Heart left ventricle (tissue), 16 donors: ENCODE measurements around the gene MAML2. TPM values are rescaled to one million over a fixed set of nuclear protein-coding genes. Genes with fewer than 3 reads are reported as not detected.

ENCODE experiments used
- ATAC-seq, 4 donors: fragments of 200-7000 bp; cut with Tn5 transposase; one replicate each; pipeline ENCODE4 v1.9.1; 2020 to 2022; ENCODE audit warnings: moderate library complexity in 4 of 4, mild to moderate bottlenecking in 3 of 4, moderate number of reproducible peaks in 1 of 4
- DNase-seq, 5 donors: peaks; one replicate each; pipeline ENCODE4 v3.0.0-alpha.2; 2020
- H3K27ac ChIP-seq, 12 donors: fragments of 200-600 bp; sonication (generic) in 4 of 12; one replicate each; pipeline versions ENCODE4 v1.5.0 to v1.8.0; 2016 to 2022; ENCODE audit warnings: mild to moderate bottlenecking in 2 of 12
- H3K27me3 ChIP-seq, 9 donors: fragments of 200-600 bp; sonication (generic) in 2 of 9; one replicate each; pipeline versions ENCODE4 v1.5.1 to v1.8.0; 2016 to 2022; ENCODE audit warnings: mild to moderate bottlenecking in 3 of 9
- H3K36me3 ChIP-seq, 9 donors: fragments of 200-600 bp; sonication (generic) in 2 of 9; one replicate each; pipeline versions ENCODE4 v1.5.0 to v1.8.0; 2018 to 2022; ENCODE audit warnings: mild to moderate bottlenecking in 2 of 9
- H3K4me1 ChIP-seq, 12 donors: fragments of 200-600 bp; sonication (generic) in 4 of 12; one replicate each; pipeline versions ENCODE4 v1.5.0 to v1.8.0; 2016 to 2022; ENCODE audit warnings: mild to moderate bottlenecking in 3 of 12
- H3K4me3 ChIP-seq, 12 donors: fragments of 200-600 bp; sonication (generic) in 4 of 12; one replicate each; pipeline versions ENCODE4 v1.5.0 to v1.8.0; 2017 to 2022; ENCODE audit warnings: mild to moderate bottlenecking in 9 of 12, moderate library complexity in 4 of 12
- H3K9me3 ChIP-seq, 12 donors: fragments of 200-600 bp; sonication (generic) in 4 of 12; one replicate each; pipeline versions ENCODE4 v1.5.0 to v1.8.0; 2016 to 2022; ENCODE audit warnings: mild to moderate bottlenecking in 1 of 12
- POLR2A ChIP-seq, 2 donors: fragments of 450-650 bp; IDR thresholded peaks; one replicate each; pipeline ENCODE4 v1.6.1; 2017; ENCODE audit warnings: antibody characterized with exemption in 2 of 2, mild to moderate bottlenecking in 2 of 2, moderate library complexity in 2 of 2
- WGBS, 4 donors: extraction: QIAGEN DNeasy Blood & Tissue Kit in 2 of 4; methylation state at CpG; one replicate each; pipeline versions ENCODE4 v1.1.5 to v1.1.7; 2013 to 2018; 5-methylcytosine and 5-hydroxymethylcytosine counted together
- intact Hi-C, 10 donors: fragments of 100-400 bp; cut with DNase I; formaldehyde crosslinking; loops; one replicate each; pipeline versions ENCODE4 v1.11.1 to v1.14.2; 2022
- polyA plus RNA-seq, 2 donors: library from polyadenylated mRNA; stranded (reverse); fragments of 200-250 nt; gene quantifications; one replicate each; pipeline ENCODE4 v1.2.3, GENCODE V29; 2013
- total RNA-seq, 9 donors: library from RNA; depleted of rRNA in 2 of 9; stranded (reverse); fragments of >200 nt in 2 of 9; fragmentation: NEBNext Ultra II Directional in 3 of 9; extraction: Animal tissue kit (Norgen Biotek cat#: 25700) in 3 of 9; gene quantifications; one replicate each; pipeline versions ENCODE4 v1.1.0 to v1.2.4, GENCODE V29; 2016 to 2023
- TF ChIP-seq, protein P1 (sequence below), 12 donors: fragments of 200-600 bp; sonication (generic) in 4 of 12; IDR thresholded peaks; one replicate each; pipeline versions ENCODE4 v1.5.0 to v1.8.0; 2018 to 2022; ENCODE audit warnings: antibody characterized with exemption in 12 of 12, mild to moderate bottlenecking in 5 of 12
- donor health status: ischemic (EF 13 %, LVEDD 7.1; RV severe dilation, severe dysfunction).
- donor health status: healthy with polysubstance abuse.
- donor health status: DM: no; HTN: yes; CAD: no.
- donor health status: DM: no; HTN: no; CAD: no.
- donor health status: ischemic (EF 25% LVEDD 6.9; RV normal size, moderate dysfunction).
- donor health status: ischemic (EF 25% LVEDD 5.7; RV mildly dilated, moderate dysfunction).
- donor health status: healthy.
- donor health status: DM: yes; HTN: yes; CAD: no.
- donor health status: ischemic (EF 35%, LVEDD 5.7; RV mildly dilated, moderate dysfunction).
- donor health status: nonischemic (EF 11% LVEDD 7.7; RV severe dilation, severe dysfunction).
- donor health status: DM: yes; HTN: yes; CAD: no.
- donor health status: PGD.
- donor health status: ischemic (EF 29% LVEDD 5.4; RV normal size, mild dysfunction).
- donor health status: nonischemic (EF 23%, LVEDD 6.1; RV moderate dilation, normal function).

Gene MAML2
- total and polyA plus RNA-seq, 11 donors: 1.3 to 10.8 (median 4.8) TPM

DNA sequence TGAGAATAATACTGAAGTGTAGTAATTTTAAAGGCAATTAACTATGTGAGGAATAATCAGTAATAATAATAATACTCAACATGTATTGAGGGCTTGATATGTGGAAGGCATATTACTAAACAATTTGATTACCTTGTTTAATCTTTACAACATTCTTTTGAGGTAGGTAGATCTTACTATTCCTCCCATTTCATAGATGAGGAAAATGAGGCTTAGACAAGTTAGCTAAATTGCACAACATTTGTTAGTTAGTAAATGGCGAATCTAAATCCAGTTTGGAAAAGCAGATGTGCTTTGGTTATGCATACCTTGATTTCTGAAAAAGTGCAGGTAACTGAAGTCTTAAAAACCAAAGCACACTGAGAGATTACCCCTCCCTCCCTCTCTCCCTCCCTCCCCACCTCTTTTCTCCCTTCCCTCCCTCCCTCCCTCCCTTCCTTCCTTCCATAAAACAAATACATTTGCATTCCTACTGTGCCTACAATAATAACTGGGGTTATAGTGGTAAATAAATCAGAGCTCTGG lies 326.0 kb downstream of the MAML2 start:
- peaks cover 0 to 30% (median 2%) of the 10 kb centered on the region in 12 donors for H3K4me1 ChIP-seq
- H3K36me3 ChIP-seq: no peaks in the 10 kb centered on the region
- no peak for ATAC-seq
- TF ChIP-seq, protein P1, sequence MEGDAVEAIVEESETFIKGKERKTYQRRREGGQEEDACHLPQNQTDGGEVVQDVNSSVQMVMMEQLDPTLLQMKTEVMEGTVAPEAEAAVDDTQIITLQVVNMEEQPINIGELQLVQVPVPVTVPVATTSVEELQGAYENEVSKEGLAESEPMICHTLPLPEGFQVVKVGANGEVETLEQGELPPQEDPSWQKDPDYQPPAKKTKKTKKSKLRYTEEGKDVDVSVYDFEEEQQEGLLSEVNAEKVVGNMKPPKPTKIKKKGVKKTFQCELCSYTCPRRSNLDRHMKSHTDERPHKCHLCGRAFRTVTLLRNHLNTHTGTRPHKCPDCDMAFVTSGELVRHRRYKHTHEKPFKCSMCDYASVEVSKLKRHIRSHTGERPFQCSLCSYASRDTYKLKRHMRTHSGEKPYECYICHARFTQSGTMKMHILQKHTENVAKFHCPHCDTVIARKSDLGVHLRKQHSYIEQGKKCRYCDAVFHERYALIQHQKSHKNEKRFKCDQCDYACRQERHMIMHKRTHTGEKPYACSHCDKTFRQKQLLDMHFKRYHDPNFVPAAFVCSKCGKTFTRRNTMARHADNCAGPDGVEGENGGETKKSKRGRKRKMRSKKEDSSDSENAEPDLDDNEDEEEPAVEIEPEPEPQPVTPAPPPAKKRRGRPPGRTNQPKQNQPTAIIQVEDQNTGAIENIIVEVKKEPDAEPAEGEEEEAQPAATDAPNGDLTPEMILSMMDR (IDR thresholded peaks at IDR 0.05): no peak
- TF ChIP-seq POLR2A (IDR thresholded peaks at IDR 0.05): no peak
- intact Hi-C loops: no loop called here
- H3K27ac ChIP-seq: no peak overlapping the region
- H3K9me3 ChIP-seq: no peaks in the 10 kb centered on the region
- 97 to 100% (median 97%) methylated on average over 1 of the region's 1 CpG for WGBS, 4 donors
- no peaks in the 10 kb centered on the region for H3K27me3 ChIP-seq
- no peak for DNase-seq
- no peak overlapping the region for H3K4me3 ChIP-seq

DNA sequence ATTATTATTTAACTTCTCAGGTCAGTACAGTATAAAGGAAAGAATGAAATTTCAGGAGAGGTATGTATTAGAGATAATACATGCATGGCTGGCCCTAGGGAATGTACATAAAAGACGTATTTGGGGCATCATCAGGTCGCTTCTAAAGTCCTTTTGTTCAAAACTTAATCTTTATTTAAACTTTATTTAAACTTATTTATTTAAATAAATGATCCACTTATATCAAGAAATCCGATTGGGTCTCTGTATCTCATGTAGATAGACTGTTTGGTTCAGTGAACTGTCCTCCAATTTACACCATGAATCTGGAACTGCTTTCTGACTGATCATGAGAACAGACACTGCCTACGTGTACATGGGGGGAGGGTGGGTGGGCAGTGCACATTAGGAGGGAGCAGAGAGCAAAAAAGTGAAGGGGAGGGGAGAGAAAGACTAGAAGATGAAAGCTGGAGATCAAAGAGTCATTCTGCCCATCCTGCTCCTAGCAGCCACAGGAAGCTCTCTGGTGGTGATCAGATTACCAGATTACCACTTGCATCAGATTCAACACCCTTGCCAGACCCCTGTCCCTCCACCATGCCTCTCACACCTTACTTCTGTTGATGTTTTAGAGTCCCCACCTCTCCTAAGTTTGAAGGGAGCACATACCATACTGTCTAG lies 327.0 kb downstream of the MAML2 start:
- no peak overlapping the region for H3K27ac ChIP-seq
- WGBS, 4 donors: 81 to 85% (median 82%) methylated on average over 4 of the region's 4 CpGs
- no peak for DNase-seq

DNA sequence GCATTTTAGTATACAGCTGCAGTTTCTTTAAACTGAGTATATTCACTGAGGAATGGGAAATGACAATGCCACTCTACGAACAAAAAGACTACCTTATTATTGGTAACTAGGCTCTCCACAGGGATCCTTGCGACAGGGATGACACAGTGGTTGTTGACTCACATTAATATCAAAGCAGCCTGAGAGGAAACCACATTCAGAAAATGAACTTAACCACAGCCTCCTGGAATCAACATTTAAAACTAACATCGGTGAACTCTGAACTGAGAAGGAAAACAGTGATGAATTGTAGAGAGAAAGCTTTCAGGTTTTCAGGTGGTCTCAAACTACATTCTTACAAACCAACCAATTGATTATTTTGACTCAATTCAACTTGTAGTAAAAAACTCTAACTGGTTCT lies 328.8 kb downstream of the MAML2 start:
- no peak overlapping the region for H3K27ac ChIP-seq
- peaks cover 0 to 41% (median 4%) of the 10 kb centered on the region in 12 donors for H3K4me1 ChIP-seq
- ATAC-seq (no peak), DNase-seq (no peak)
- TF ChIP-seq, protein P1 (IDR thresholded peaks at IDR 0.05): no peak
- no peak for TF ChIP-seq POLR2A (IDR thresholded peaks at IDR 0.05)
- H3K9me3 ChIP-seq: no peaks in the 10 kb centered on the region
- H3K4me3 ChIP-seq: no peak overlapping the region
- WGBS, 4 donors: 82 to 92% (median 87%) methylated on average over 3 of the region's 3 CpGs
- no peaks in the 10 kb centered on the region for H3K27me3 ChIP-seq
- intact Hi-C loops: loop anchor here in 1 of 10 donors (5.0 kb wide), 1 partner anchor 328 kb away; the partner anchor contains the start of gene MAML2
- no peaks in the 10 kb centered on the region for H3K36me3 ChIP-seq

More for the DNA sequence above, 327.0 kb downstream of the MAML2 start:
- no peaks in the 10 kb centered on the region for H3K9me3 ChIP-seq
- peaks cover 0 to 40% (median 4%) of the 10 kb centered on the region in 12 donors for H3K4me1 ChIP-seq
- H3K27me3 ChIP-seq: no peaks in the 10 kb centered on the region
- no peak overlapping the region for H3K4me3 ChIP-seq
- TF ChIP-seq, protein P1 (IDR thresholded peaks at IDR 0.05): no peak
- TF ChIP-seq POLR2A (IDR thresholded peaks at IDR 0.05): no peak
- intact Hi-C loops: no loop called here
- H3K36me3 ChIP-seq: no peaks in the 10 kb centered on the region
- ATAC-seq: no peak

DNA sequence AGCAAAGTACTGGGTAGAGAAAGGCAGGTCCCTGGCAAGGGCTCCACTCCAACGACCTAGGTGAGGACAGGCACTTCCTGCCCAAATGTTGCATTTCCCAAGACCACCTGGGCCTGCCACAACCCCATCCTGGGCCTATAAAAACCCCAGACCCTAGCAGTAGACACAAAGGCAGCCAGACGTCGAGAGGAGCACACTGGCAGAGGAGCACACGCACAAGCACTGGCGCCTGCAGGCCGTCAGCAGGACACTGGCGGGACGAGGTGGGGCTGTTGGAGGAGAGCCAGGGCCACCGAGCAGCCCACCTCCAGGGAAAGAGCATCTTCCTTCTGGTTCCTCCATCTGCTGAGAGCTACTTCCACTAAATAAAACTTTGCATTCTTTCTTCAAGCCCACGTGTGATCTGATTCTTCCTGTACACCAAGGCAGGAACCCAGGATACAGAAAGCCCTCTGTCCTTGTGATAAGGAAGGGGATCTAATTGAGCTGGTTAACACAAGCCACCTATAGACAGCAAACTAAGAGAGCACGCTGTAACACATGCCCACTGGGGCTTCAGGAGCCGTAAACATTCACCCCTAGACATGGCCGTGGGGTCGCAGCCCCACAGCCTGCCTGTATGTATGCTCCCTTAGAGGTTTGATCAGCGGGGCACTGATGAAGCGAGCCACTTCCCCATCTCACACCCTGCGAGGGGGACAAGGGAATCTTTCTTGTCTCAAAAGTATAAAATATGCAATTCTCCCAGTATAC lies 329.4 kb downstream of the MAML2 start:
- no peaks in the 10 kb centered on the region for H3K9me3 ChIP-seq
- no peaks in the 10 kb centered on the region for H3K27me3 ChIP-seq
- H3K4me3 ChIP-seq: no peak overlapping the region
- intact Hi-C loops: loop anchor here in 1 of 10 donors (5.0 kb wide), 1 partner anchor 329 kb away; the partner anchor contains the start of gene MAML2
- H3K36me3 ChIP-seq: no peaks in the 10 kb centered on the region
- ATAC-seq (no peak), DNase-seq (no peak)
- H3K4me1 ChIP-seq: peaks cover 0 to 41% (median 4%) of the 10 kb centered on the region in 12 donors
- H3K27ac ChIP-seq: peak overlapping the region in 1 of 12 donors; percentile 18
- TF ChIP-seq, protein P1 (IDR thresholded peaks at IDR 0.05): no peak
- TF ChIP-seq POLR2A (IDR thresholded peaks at IDR 0.05): no peak
- 74 to 84% (median 79%) methylated on average over 17 of the region's 17 CpGs for WGBS, 4 donors
